Left ventricle myocardium inferior (tissue), 1 donor: ENCODE measurements around the gene TMEM42. TPM values are rescaled to one million over a fixed set of nuclear protein-coding genes. Genes with fewer than 3 reads are reported as not detected.

Experiments used
- DNase-seq: peaks from one replicate; pipeline ENCODE4 v3.0.0-alpha.2; 2020
- H3K27ac ChIP-seq: fragments of 200-600 bp; replicated peaks from 2 replicates; pipeline ENCODE4 v1.8.0; 2021
- H3K27me3 ChIP-seq: fragments of 200-600 bp; 2 replicates; pipeline ENCODE4 v1.8.0; 2021; ENCODE audit warnings: low read depth
- H3K36me3 ChIP-seq: fragments of 200-600 bp; 2 replicates; pipeline ENCODE4 v1.8.0; 2021
- H3K4me1 ChIP-seq: fragments of 200-600 bp; 2 replicates; pipeline ENCODE4 v1.8.0; 2021
- H3K4me3 ChIP-seq: fragments of 200-600 bp; 2 replicates; pipeline ENCODE4 v1.8.0; 2021; ENCODE audit warnings: mild to moderate bottlenecking, moderate library complexity
- H3K9me3 ChIP-seq: fragments of 200-600 bp; replicated peaks from 2 replicates; pipeline ENCODE4 v1.8.0; 2021
- intact Hi-C: fragments of 100-400 bp; cut with micrococcal nuclease; formaldehyde crosslinking; loops from one replicate; pipeline ENCODE4 v1.11.0; 2022
- total RNA-seq: library from RNA; stranded (reverse); fragmentation: NEBNext Ultra II Directional; extraction: Animal tissue kit (Norgen Biotek cat#: 25700); gene quantifications from one replicate; pipeline ENCODE4 v1.2.1, GENCODE V29; 2021
- TF ChIP-seq, protein P1 (sequence below): fragments of 200-600 bp; IDR thresholded peaks from 2 replicates; pipeline ENCODE4 v1.8.0; 2021; ENCODE audit warnings: antibody characterized with exemption, mild to moderate bottlenecking, borderline replicate concordance
- donor health status: DM: no; HTN: yes; CAD: no; lungs with severe emphysema.

TMEM42 gene
- total RNA-seq, 1 donor from 2014 or later = 10.8 TPM

DNA sequence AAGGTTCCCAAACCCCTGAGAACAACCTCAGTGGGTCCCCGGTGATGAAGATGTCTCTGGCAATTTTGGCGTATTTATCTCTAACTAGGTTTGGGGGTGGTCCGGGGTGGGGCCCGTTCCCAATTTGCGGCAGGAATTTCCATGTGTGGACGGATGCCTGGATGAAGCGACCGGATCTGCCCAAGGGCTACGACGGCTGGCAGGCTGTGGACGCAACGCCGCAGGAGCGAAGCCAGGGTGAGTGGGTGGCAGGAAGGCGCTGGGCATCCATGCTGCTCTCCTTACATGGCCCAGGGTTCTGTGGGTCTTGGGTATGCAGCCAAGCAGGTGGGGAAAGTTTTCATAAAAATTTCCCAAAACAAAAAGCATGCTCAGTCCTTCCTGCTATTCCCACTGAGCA lies 42.0 kb downstream of the TMEM42 start:
- Histone ChIP-seq H3K36me3 (no peaks in the 10 kb centered on the region), H3K9me3 (no peaks in the 10 kb centered on the region), H3K4me1 (no peaks in the 10 kb centered on the region), H3K27me3 (peaks cover 48% of the 10 kb centered on the region), H3K4me3 (no peak overlapping the region), H3K27ac (no peak overlapping the region)
- intact Hi-C loops = no loop called here
- TF ChIP-seq, protein P1, sequence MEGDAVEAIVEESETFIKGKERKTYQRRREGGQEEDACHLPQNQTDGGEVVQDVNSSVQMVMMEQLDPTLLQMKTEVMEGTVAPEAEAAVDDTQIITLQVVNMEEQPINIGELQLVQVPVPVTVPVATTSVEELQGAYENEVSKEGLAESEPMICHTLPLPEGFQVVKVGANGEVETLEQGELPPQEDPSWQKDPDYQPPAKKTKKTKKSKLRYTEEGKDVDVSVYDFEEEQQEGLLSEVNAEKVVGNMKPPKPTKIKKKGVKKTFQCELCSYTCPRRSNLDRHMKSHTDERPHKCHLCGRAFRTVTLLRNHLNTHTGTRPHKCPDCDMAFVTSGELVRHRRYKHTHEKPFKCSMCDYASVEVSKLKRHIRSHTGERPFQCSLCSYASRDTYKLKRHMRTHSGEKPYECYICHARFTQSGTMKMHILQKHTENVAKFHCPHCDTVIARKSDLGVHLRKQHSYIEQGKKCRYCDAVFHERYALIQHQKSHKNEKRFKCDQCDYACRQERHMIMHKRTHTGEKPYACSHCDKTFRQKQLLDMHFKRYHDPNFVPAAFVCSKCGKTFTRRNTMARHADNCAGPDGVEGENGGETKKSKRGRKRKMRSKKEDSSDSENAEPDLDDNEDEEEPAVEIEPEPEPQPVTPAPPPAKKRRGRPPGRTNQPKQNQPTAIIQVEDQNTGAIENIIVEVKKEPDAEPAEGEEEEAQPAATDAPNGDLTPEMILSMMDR = no peak
- no peak for DNase-seq

DNA sequence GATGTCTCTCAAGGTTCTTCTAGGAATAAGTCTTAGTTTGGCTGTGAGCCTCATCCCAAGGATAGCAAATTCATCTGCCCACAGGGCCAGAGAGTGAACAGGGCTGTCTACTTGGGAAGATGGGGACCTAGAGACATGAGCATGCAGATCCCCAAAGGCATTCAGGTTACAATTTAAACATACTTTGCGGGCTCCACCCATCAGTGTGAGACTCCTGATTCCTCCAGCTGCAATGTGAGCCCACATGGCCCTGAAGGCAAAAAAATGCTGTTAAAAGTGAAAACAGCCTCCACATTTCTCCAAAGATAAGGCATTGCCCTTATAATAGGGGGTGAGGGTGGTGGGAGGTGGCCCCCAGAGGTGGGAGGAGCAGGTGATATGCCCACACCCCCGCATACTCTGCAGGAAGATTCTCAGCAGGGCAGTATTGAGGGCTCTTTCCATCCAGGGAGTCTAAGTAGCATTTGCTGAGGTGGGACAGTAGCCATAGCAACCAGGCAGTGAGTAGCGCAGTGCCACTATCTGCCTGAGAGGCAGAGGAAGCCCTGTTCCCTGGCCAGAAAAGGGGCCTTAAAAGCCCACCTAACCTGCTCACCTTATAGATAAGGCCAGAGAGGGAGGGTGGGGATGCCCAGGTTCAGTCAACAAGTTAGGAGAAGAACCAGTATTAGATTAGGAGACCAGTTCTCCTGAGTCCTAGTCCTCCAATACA lies 43.9 kb downstream of the TMEM42 start:
- TF ChIP-seq, protein P1 = no peak
- no peak for DNase-seq
- intact Hi-C loops = no loop called here
- H3K9me3 ChIP-seq = no peaks in the 10 kb centered on the region
- no peak overlapping the region for H3K4me3 ChIP-seq
- H3K27me3 ChIP-seq = peaks cover 35% of the 10 kb centered on the region
- H3K4me1 ChIP-seq = no peaks in the 10 kb centered on the region
- H3K36me3 ChIP-seq = no peaks in the 10 kb centered on the region
- no peak overlapping the region for H3K27ac ChIP-seq

DNA sequence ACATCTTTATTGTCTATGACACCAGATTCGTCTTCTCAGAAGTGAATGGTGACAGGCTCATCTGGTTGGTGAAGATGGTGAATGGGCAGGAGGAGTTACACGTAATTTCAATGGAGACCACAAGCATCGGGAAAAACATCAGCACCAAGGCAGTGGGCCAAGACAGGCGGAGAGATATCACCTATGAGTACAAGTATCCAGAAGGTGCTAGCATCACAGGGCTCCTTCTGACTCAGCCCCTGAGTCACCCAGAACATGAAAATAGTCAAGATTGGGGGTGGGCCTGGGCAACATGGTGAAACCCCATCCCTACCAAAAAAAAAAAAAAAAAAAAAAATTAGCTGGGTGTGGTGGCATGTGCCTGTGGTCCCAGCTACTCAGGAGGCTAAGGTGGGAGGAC lies 45.3 kb downstream of the TMEM42 start:
- no peak for DNase-seq
- peaks cover 24% of the 10 kb centered on the region for H3K27me3 ChIP-seq
- no peaks in the 10 kb centered on the region for H3K4me1 ChIP-seq
- intact Hi-C loops = no loop called here
- H3K36me3 ChIP-seq = no peaks in the 10 kb centered on the region
- TF ChIP-seq, protein P1 = no peak
- no peaks in the 10 kb centered on the region for H3K9me3 ChIP-seq
- no peak overlapping the region for H3K4me3 ChIP-seq
- H3K27ac ChIP-seq = no peak overlapping the region

DNA sequence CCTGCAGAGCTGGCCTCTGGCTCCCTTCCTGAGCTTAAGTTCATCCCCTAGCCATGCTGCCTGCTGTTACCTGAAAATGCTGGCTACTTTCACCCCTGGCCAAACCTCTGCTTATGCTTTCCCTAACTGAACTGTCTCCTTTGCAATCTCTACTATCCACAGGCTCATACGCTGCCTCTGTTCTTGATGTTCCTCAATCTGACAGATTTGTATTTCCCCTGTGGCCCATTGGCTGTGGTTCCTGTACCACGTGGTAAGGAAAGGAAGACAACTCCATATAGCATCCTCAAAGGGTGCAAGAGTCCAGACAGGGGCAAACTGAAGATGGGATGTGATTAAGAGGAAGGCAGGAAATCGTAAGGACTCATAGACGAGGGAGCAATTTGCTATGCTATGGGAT lies 45.9 kb downstream of the TMEM42 start:
- intact Hi-C loops = no loop called here
- no peaks in the 10 kb centered on the region for H3K36me3 ChIP-seq
- TF ChIP-seq, protein P1 = no peak

DNA sequence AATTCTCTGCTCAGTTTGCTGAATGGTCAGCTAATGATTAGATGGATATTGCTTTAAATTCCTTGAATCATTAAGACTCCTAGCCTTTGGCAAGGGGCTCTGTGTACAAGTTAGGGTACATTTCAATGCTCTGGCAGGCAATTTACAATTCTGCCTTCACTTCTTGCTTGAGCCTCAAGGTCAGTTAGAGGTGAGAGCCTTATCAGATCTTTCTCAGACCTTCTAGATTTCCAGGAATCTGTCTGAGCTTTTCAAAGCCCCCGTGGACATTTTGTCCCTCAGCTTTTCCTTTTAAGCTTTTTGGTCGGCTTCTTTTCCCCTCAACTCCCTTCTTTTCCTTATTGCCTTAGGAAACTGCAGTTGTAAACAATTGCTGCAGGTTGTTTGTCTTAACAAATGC lies 47.4 kb downstream of the TMEM42 start:
- intact Hi-C loops = no loop called here
- Histone ChIP-seq H3K36me3 (no peaks in the 10 kb centered on the region), H3K9me3 (no peaks in the 10 kb centered on the region), H3K27ac (no peak overlapping the region), H3K4me3 (no peak overlapping the region), H3K4me1 (no peaks in the 10 kb centered on the region), H3K27me3 (peaks cover 21% of the 10 kb centered on the region)
- DNase-seq = no peak
- TF ChIP-seq, protein P1 = no peak

More for the DNA sequence above, 45.9 kb downstream of the TMEM42 start:
- no peak overlapping the region for H3K27ac ChIP-seq
- H3K4me1 ChIP-seq = no peaks in the 10 kb centered on the region
- H3K9me3 ChIP-seq = no peaks in the 10 kb centered on the region
- no peak for DNase-seq
- peaks cover 21% of the 10 kb centered on the region for H3K27me3 ChIP-seq
- H3K4me3 ChIP-seq = no peak overlapping the region
